Breast epithelium (tissue), 4 donors: ENCODE measurements around the gene SDHAF1. TPM values are rescaled to one million over a fixed set of nuclear protein-coding genes. Genes with fewer than 3 reads are reported as not detected.

Experiments
- DNase-seq, 2 donors: peaks; one replicate each; pipeline ENCODE4 v3.0.0-alpha.2; 2019; ENCODE audit warnings: low spot score in 2 of 2
- H3K27ac ChIP-seq, 2 donors: fragments of 200-600 bp; sonication (generic) in 1 of 2; one replicate each; pipeline ENCODE4 v1.5.1; 2016 to 2019; ENCODE audit warnings: mild to moderate bottlenecking in 1 of 2
- H3K27me3 ChIP-seq, 2 donors: fragments of 200-600 bp; sonication (generic) in 1 of 2; one replicate each; pipeline versions ENCODE4 v1.5.1 to v1.6.0; 2017 to 2019; ENCODE audit warnings: control low read depth in 1 of 2, mild to moderate bottlenecking in 1 of 2
- H3K36me3 ChIP-seq: fragments of 200-600 bp; one replicate; pipeline ENCODE4 v1.5.1; 2019
- H3K4me1 ChIP-seq, 2 donors: fragments of 200-600 bp; sonication (generic); one replicate each; pipeline ENCODE4 v1.5.1; 2016 to 2019; ENCODE audit warnings: control low read depth in 1 of 2
- H3K4me3 ChIP-seq, 3 donors: fragments of 200-600 bp; sonication (generic); 1 replicate in 2 of 3; 2 replicates in 1 of 3; pipeline ENCODE4 v1.5.1; 2016 to 2019; ENCODE audit warnings: mild to moderate bottlenecking in 3 of 3, moderate library complexity in 2 of 3
- H3K9me3 ChIP-seq, 2 donors: fragments of 200-600 bp; sonication (generic) in 1 of 2; one replicate each; pipeline ENCODE4 v1.5.1; 2016 to 2019; ENCODE audit warnings: control low read depth in 1 of 2
- CTCF ChIP-seq, 3 donors: fragments of 450-650 bp; IDR thresholded peaks; one replicate each; pipeline ENCODE4 v1.5.1; 2016 to 2017; ENCODE audit warnings: antibody characterized with exemption in 3 of 3, mild to moderate bottlenecking in 3 of 3, moderate library complexity in 3 of 3
- POLR2A ChIP-seq: fragments of 450-650 bp; IDR thresholded peaks from one replicate; pipeline ENCODE4 v1.6.1; 2016; ENCODE audit warnings: antibody characterized with exemption, mild to moderate bottlenecking, moderate library complexity
- POLR2AphosphoS5 ChIP-seq, 3 donors: sonication (generic); formaldehyde crosslinking; IDR thresholded peaks; one replicate each; pipeline ENCODE4 v1.6.1; 2017; ENCODE audit warnings: antibody characterized with exemption in 3 of 3
- intact Hi-C: fragments of 100-400 bp; cut with DNase I; formaldehyde crosslinking; loops from one replicate; pipeline ENCODE4 v1.15.1; 2023; ENCODE audit warnings: low total_unique reads
- total RNA-seq, 3 donors: library from RNA; depleted of rRNA; stranded (reverse); fragments of >200 nt; gene quantifications; one replicate each; pipeline ENCODE4 v1.1.0, GENCODE V29; 2016

SDHAF1 gene
- total RNA-seq, 3 donors from 2014 or later: 47.5 to 58.8 (median 48.8) TPM

- Histone ChIP-seq H3K27me3 (peaks cover 0 to 21% of the 10 kb centered on the region in 2 donors), H3K27ac (no peak overlapping the region), H3K9me3 (no peaks in the 10 kb centered on the region), H3K4me1 (no peaks in the 10 kb centered on the region), H3K4me3 (peak overlapping the region in 2 of 3 donors; percentile 49 to 65), H3K36me3 (no peaks in the 10 kb centered on the region)
- TF ChIP-seq CTCF (IDR thresholded peaks at IDR 0.05) (no peak), POLR2AphosphoS5 (IDR thresholded peaks at IDR 0.05) (no peak), POLR2A (no peak)
- DNase-seq: no peak
- intact Hi-C loops: no loop called here
Observed at GRCh38 chr19:35987571-35987896, 7.5 kb upstream of the SDHAF1 start.

- peaks cover 0 to 21% of the 10 kb centered on the region in 2 donors for H3K27me3 ChIP-seq
Observed at GRCh38 chr19:35988824-35989223, 6.2 kb upstream of the SDHAF1 start.

GRCh38 chr19:35990156-35990555 lies 4.8 kb upstream of the SDHAF1 start:
- no peak for DNase-seq
- Histone ChIP-seq H3K27ac (no peak overlapping the region), H3K27me3 (peaks cover 0 to 15% of the 10 kb centered on the region in 2 donors), H3K4me1 (no peaks in the 10 kb centered on the region), H3K36me3 (no peaks in the 10 kb centered on the region), H3K4me3 (no peak overlapping the region), H3K9me3 (no peaks in the 10 kb centered on the region)
- TF ChIP-seq CTCF (IDR thresholded peaks at IDR 0.05) (no peak), POLR2A (no peak), POLR2AphosphoS5 (IDR thresholded peaks at IDR 0.05) (no peak)
- intact Hi-C loops: no loop called here

More at GRCh38 chr19:35988824-35989223, 6.2 kb upstream of the SDHAF1 start:
- no peaks in the 10 kb centered on the region for H3K36me3 ChIP-seq
- DNase-seq: no peak
- H3K4me1 ChIP-seq: no peaks in the 10 kb centered on the region
- intact Hi-C loops: no loop called here
- no peak overlapping the region for H3K4me3 ChIP-seq
- no peak overlapping the region for H3K27ac ChIP-seq
- no peak for TF ChIP-seq CTCF (IDR thresholded peaks at IDR 0.05)
- no peak for TF ChIP-seq POLR2A
- TF ChIP-seq POLR2AphosphoS5 (IDR thresholded peaks at IDR 0.05): no peak
- H3K9me3 ChIP-seq: no peaks in the 10 kb centered on the region

- peaks cover 1% of the 10 kb centered on the region in 2 donors for H3K4me1 ChIP-seq
- H3K9me3 ChIP-seq: no peaks in the 10 kb centered on the region
- H3K27me3 ChIP-seq: peaks cover 0 to 8% of the 10 kb centered on the region in 2 donors
- intact Hi-C loops: no loop called here
- no peak overlapping the region for H3K4me3 ChIP-seq
- H3K36me3 ChIP-seq: no peaks in the 10 kb centered on the region
- no peak for DNase-seq
- no peak for TF ChIP-seq POLR2A
- TF ChIP-seq CTCF (IDR thresholded peaks at IDR 0.05): no peak
- TF ChIP-seq POLR2AphosphoS5 (IDR thresholded peaks at IDR 0.05): no peak
- no peak overlapping the region for H3K27ac ChIP-seq
Observed at GRCh38 chr19:35990771-35991730, 3.9 kb upstream of the SDHAF1 start.

- peaks cover 0 to 1% of the 10 kb centered on the region in 2 donors for H3K27me3 ChIP-seq
- no peak overlapping the region for H3K27ac ChIP-seq
- intact Hi-C loops: no loop called here
- no peak overlapping the region for H3K4me3 ChIP-seq
- DNase-seq: no peak
- no peaks in the 10 kb centered on the region for H3K36me3 ChIP-seq
- no peak for TF ChIP-seq POLR2A
- no peak for TF ChIP-seq CTCF (IDR thresholded peaks at IDR 0.05)
- no peak for TF ChIP-seq POLR2AphosphoS5 (IDR thresholded peaks at IDR 0.05)
- peaks cover 5 to 7% of the 10 kb centered on the region in 2 donors for H3K4me1 ChIP-seq
- H3K9me3 ChIP-seq: no peaks in the 10 kb centered on the region
Observed at GRCh38 chr19:35991731-35992450, 3.1 kb upstream of the SDHAF1 start.
